ENCODE data around the gene THSD8.
A peak's percentile ranks its signal among the peaks of the same experiment; 100 is the strongest.

Gene THSD8

GRCh38 chr19:12834566-12834943 lies 32.7 kb downstream of the THSD8 start, which contains the start of gene RTBDN:
Gene RTBDN (minus strand): TSS chr19:12834579. CDS start chr19:12829979, 4,600 bp downstream.
- H3K27ac ChIP-seq (replicated peaks; ENCODE audit: low read length): no peak within 1 kb of the TSS
- H4K91ac ChIP-seq (ENCODE audit: low read depth, low read length, poor library complexity): no peak within 1 kb of the TSS
- peak within 1 kb of the TSS; percentile 15 for H2AK5ac ChIP-seq (ENCODE audit: low read depth, low read length)
- H3K9ac ChIP-seq (ENCODE audit: low read depth, low read length, poor library complexity): peak within 1 kb of the TSS; percentile 78
- peak within 1 kb of the TSS; percentile 49 to 87 for H3K4me3 ChIP-seq (ENCODE audit: low read length in 2 of 2)
- H3K4me1 ChIP-seq (ENCODE audit: control insufficient read depth in 2 of 2, insufficient read depth in 1 of 2, low read depth in 1 of 2, low read length in 2 of 2): peaks cover 10 to 12% of the 10 kb centered on the region in 2 donors
- H2BK5ac ChIP-seq (ENCODE audit: low read length): peak within 1 kb of the TSS; percentile 17
- peak within 1 kb of the TSS; percentile 93 for H3K18ac ChIP-seq (ENCODE audit: low read length)
- WGBS, 2 donors (ENCODE audit: extremely low coverage in 2 of 2, insufficient read length in 2 of 2, insufficient replicate concordance in 1 of 2): no CpG with 5 or more reads among the region's 20 CpGs
- H2BK120ac ChIP-seq (ENCODE audit: low read depth, low read length): no peak within 1 kb of the TSS
- H3K36me3 ChIP-seq (replicated peaks in 1 of 2; ENCODE audit: control insufficient read depth in 2 of 2, insufficient read depth in 2 of 2, low read length in 2 of 2): no peaks in the 10 kb centered on the region
- no peaks in the 10 kb centered on the region for H3K9me3 ChIP-seq (replicated peaks in 1 of 2; ENCODE audit: control insufficient read depth in 2 of 2, insufficient read depth in 1 of 2, low read depth in 1 of 2, low read length in 2 of 2)
- no peaks in the 10 kb centered on the region for H3K79me1 ChIP-seq (ENCODE audit: low read depth, low read length)
- H4K8ac ChIP-seq (ENCODE audit: low read depth, low read length): no peak within 1 kb of the TSS
- H3K14ac ChIP-seq (ENCODE audit: low read length): no peak within 1 kb of the TSS
- H2BK15ac ChIP-seq (ENCODE audit: low read length): peak within 1 kb of the TSS; percentile 71
- H3K23ac ChIP-seq (ENCODE audit: low read depth, low read length, poor library complexity): peak within 1 kb of the TSS; percentile 81
- H3K4ac ChIP-seq (ENCODE audit: low read length): no peak within 1 kb of the TSS
- H3K4me2 ChIP-seq (ENCODE audit: insufficient read depth, low read length, poor library complexity, severe bottlenecking): peak within 1 kb of the TSS; percentile 77
- H2BK12ac ChIP-seq (ENCODE audit: low read length): peak within 1 kb of the TSS; percentile 64
- H2AFZ ChIP-seq (ENCODE audit: low read length): peak within 1 kb of the TSS; percentile 94
- H3K27me3 ChIP-seq (ENCODE audit: control insufficient read depth in 3 of 3, insufficient read depth in 3 of 3, low read depth in 1 of 3, low read length in 3 of 3): peaks cover 12 to 65% (median 61%) of the 10 kb centered on the region in 3 experiments
- DNase-seq (ENCODE audit: low spot score): no peak

DNA sequence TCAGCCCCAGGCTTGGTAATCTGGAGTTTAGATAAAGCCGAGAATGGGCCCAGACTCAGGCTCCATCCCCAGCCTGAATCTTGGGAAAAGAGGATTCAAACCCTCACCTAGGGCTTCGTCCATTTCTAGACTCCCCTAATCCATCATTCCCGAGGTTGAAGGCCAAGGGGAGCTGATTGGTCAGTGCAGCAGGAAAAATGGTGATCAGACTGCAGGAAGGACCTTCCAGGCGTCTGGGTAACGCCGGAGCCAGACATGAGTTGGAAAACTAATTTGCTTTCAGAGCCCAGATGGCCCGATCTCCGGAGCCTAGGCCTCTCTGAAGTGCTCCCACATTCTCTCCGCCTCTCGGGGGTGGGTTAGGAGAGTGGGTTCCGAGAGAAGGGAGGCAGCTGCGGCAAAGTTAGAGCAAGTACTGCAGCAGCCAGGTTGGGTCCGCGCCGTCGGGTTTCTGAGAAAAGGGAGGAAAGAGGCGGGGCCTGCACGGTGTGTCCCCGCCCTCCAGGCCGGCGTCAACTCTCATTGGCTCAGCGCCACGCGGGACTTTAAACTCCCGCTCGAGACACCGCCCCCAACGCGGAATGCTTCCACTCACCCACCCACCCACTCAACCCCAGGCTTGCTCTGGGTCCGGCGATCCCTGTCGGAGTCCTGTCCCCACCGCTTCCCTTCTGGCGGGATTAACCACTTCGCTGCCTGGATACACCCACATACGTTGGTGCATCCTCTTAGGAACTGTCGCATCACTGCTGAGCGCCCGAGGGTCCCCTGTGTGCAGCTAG lies 33.3 kb downstream of the THSD8 start:
- no peak overlapping the region for H3K23ac ChIP-seq (ENCODE audit: low read depth, low read length, poor library complexity)
- H4K91ac ChIP-seq (ENCODE audit: low read depth, low read length, poor library complexity): no peak overlapping the region
- no peak overlapping the region for H4K8ac ChIP-seq (ENCODE audit: low read depth, low read length)
- H2BK12ac ChIP-seq (ENCODE audit: low read length): peak overlapping the region; percentile 30
- no peak overlapping the region for H3K14ac ChIP-seq (ENCODE audit: low read length)
- H2BK5ac ChIP-seq (ENCODE audit: low read length): peak overlapping the region; percentile 17
- H2AFZ ChIP-seq (ENCODE audit: low read length): no peak overlapping the region
- no peak overlapping the region for H3K27ac ChIP-seq (replicated peaks; ENCODE audit: low read length)
- H3K79me1 ChIP-seq (ENCODE audit: low read depth, low read length): no peaks in the 10 kb centered on the region
- peak overlapping the region; percentile 32 for H3K4me2 ChIP-seq (ENCODE audit: insufficient read depth, low read length, poor library complexity, severe bottlenecking)
- no peaks in the 10 kb centered on the region for H3K36me3 ChIP-seq (replicated peaks in 1 of 2; ENCODE audit: control insufficient read depth in 2 of 2, insufficient read depth in 2 of 2, low read length in 2 of 2)
- H3K9ac ChIP-seq (ENCODE audit: low read depth, low read length, poor library complexity): no peak overlapping the region
- peak overlapping the region; percentile 71 for H2BK15ac ChIP-seq (ENCODE audit: low read length)
- no peaks in the 10 kb centered on the region for H3K9me3 ChIP-seq (replicated peaks in 1 of 2; ENCODE audit: control insufficient read depth in 2 of 2, insufficient read depth in 1 of 2, low read depth in 1 of 2, low read length in 2 of 2)
- H3K18ac ChIP-seq (ENCODE audit: low read length): peak overlapping the region; percentile 15
- no peak overlapping the region for H2AK5ac ChIP-seq (ENCODE audit: low read depth, low read length)
- no CpG with 5 or more reads among the region's 39 CpGs for WGBS, 2 donors (ENCODE audit: extremely low coverage in 2 of 2, insufficient read length in 2 of 2, insufficient replicate concordance in 1 of 2)
- no peak for DNase-seq (ENCODE audit: low spot score)
- H3K27me3 ChIP-seq (ENCODE audit: control insufficient read depth in 3 of 3, insufficient read depth in 3 of 3, low read depth in 1 of 3, low read length in 3 of 3): peaks cover 12 to 59% (median 56%) of the 10 kb centered on the region in 3 experiments
- no peak overlapping the region for H2BK120ac ChIP-seq (ENCODE audit: low read depth, low read length)
- no peak overlapping the region for H3K4me3 ChIP-seq (ENCODE audit: low read length in 2 of 2)
- H3K4ac ChIP-seq (ENCODE audit: low read length): no peak overlapping the region
- peaks cover 12 to 13% of the 10 kb centered on the region in 2 donors for H3K4me1 ChIP-seq (ENCODE audit: control insufficient read depth in 2 of 2, insufficient read depth in 1 of 2, low read depth in 1 of 2, low read length in 2 of 2)

DNA sequence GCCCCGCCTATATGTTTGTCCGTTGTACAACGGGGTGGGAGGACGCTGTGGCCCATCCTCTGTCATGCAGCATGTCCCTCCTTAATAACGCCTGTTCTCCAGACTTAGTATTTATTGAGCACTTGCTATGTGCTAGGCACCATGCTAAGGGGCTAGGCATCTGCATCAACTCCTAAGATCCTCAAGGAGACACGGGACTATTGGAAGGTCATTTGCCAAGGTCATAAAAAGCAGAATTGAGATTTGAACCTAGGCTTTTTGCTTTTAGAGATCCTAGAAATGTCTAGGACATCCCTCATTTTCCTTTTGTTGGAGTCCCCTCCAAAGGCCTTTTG lies 34.6 kb downstream of the THSD8 start:
- Histone ChIP-seq H3K23ac (ENCODE audit: low read depth, low read length, poor library complexity) (no peak overlapping the region), H2AFZ (ENCODE audit: low read length) (no peak overlapping the region), H3K4me1 (ENCODE audit: control insufficient read depth in 2 of 2, insufficient read depth in 1 of 2, low read depth in 1 of 2, low read length in 2 of 2) (peaks cover 13 to 17% of the 10 kb centered on the region in 2 donors), H3K9ac (ENCODE audit: low read depth, low read length, poor library complexity) (no peak overlapping the region), H4K91ac (ENCODE audit: low read depth, low read length, poor library complexity) (no peak overlapping the region), H3K9me3 (replicated peaks in 1 of 2; ENCODE audit: control insufficient read depth in 2 of 2, insufficient read depth in 1 of 2, low read depth in 1 of 2, low read length in 2 of 2) (no peaks in the 10 kb centered on the region), H2BK15ac (ENCODE audit: low read length) (no peak overlapping the region), H3K14ac (ENCODE audit: low read length) (no peak overlapping the region), H3K27ac (replicated peaks; ENCODE audit: low read length) (no peak overlapping the region), H3K36me3 (replicated peaks in 1 of 2; ENCODE audit: control insufficient read depth in 2 of 2, insufficient read depth in 2 of 2, low read length in 2 of 2) (no peaks in the 10 kb centered on the region), H2BK120ac (ENCODE audit: low read depth, low read length) (no peak overlapping the region), H3K79me1 (ENCODE audit: low read depth, low read length) (no peaks in the 10 kb centered on the region), H4K8ac (ENCODE audit: low read depth, low read length) (no peak overlapping the region), H3K27me3 (ENCODE audit: control insufficient read depth in 3 of 3, insufficient read depth in 3 of 3, low read depth in 1 of 3, low read length in 3 of 3) (peaks cover 12 to 45% (median 45%) of the 10 kb centered on the region in 3 experiments), H3K4ac (ENCODE audit: low read length) (no peak overlapping the region), H3K4me3 (ENCODE audit: low read length in 2 of 2) (no peak overlapping the region), H2AK5ac (ENCODE audit: low read depth, low read length) (no peak overlapping the region), H2BK5ac (ENCODE audit: low read length) (no peak overlapping the region), H3K4me2 (ENCODE audit: insufficient read depth, low read length, poor library complexity, severe bottlenecking) (no peak overlapping the region), H2BK12ac (ENCODE audit: low read length) (no peak overlapping the region), H3K18ac (ENCODE audit: low read length) (no peak overlapping the region)
- no CpG with 5 or more reads among the region's 6 CpGs for WGBS, 2 donors (ENCODE audit: extremely low coverage in 2 of 2, insufficient read length in 2 of 2, insufficient replicate concordance in 1 of 2)
- DNase-seq (ENCODE audit: low spot score): no peak

GRCh38 chr19:12837225-12837624 lies 35.4 kb downstream of the THSD8 start:
- Histone ChIP-seq H2BK15ac (ENCODE audit: low read length) (no peak overlapping the region), H3K18ac (ENCODE audit: low read length) (no peak overlapping the region), H3K4me1 (ENCODE audit: control insufficient read depth in 2 of 2, insufficient read depth in 1 of 2, low read depth in 1 of 2, low read length in 2 of 2) (peaks cover 14 to 22% of the 10 kb centered on the region in 2 donors), H3K23ac (ENCODE audit: low read depth, low read length, poor library complexity) (no peak overlapping the region), H3K27me3 (ENCODE audit: control insufficient read depth in 3 of 3, insufficient read depth in 3 of 3, low read depth in 1 of 3, low read length in 3 of 3) (peaks cover 12 to 39% (median 38%) of the 10 kb centered on the region in 3 experiments), H2AFZ (ENCODE audit: low read length) (no peak overlapping the region), H3K27ac (replicated peaks; ENCODE audit: low read length) (no peak overlapping the region), H3K79me1 (ENCODE audit: low read depth, low read length) (no peaks in the 10 kb centered on the region), H3K14ac (ENCODE audit: low read length) (no peak overlapping the region), H2BK12ac (ENCODE audit: low read length) (no peak overlapping the region), H3K4me3 (ENCODE audit: low read length in 2 of 2) (no peak overlapping the region), H3K4me2 (ENCODE audit: insufficient read depth, low read length, poor library complexity, severe bottlenecking) (no peak overlapping the region), H2BK5ac (ENCODE audit: low read length) (no peak overlapping the region), H4K8ac (ENCODE audit: low read depth, low read length) (no peak overlapping the region), H3K4ac (ENCODE audit: low read length) (no peak overlapping the region), H4K91ac (ENCODE audit: low read depth, low read length, poor library complexity) (no peak overlapping the region), H3K36me3 (replicated peaks in 1 of 2; ENCODE audit: control insufficient read depth in 2 of 2, insufficient read depth in 2 of 2, low read length in 2 of 2) (no peaks in the 10 kb centered on the region), H3K9me3 (replicated peaks in 1 of 2; ENCODE audit: control insufficient read depth in 2 of 2, insufficient read depth in 1 of 2, low read depth in 1 of 2, low read length in 2 of 2) (no peaks in the 10 kb centered on the region), H3K9ac (ENCODE audit: low read depth, low read length, poor library complexity) (no peak overlapping the region), H2AK5ac (ENCODE audit: low read depth, low read length) (no peak overlapping the region), H2BK120ac (ENCODE audit: low read depth, low read length) (no peak overlapping the region)
- no CpG with 5 or more reads among the region's 4 CpGs for WGBS, 2 donors (ENCODE audit: extremely low coverage in 2 of 2, insufficient read length in 2 of 2, insufficient replicate concordance in 1 of 2)
- no peak for DNase-seq (ENCODE audit: low spot score)

Data from neuronal stem cell (in vitro differentiated cells).